GM18868 (cell line): ENCODE results near the gene CPSF3.
"Not testable (repeated sequence)": the region's sequence is repeated elsewhere in the genome, so short reads cannot be mapped to it uniquely, and the experiment has no call there.

Experiments used
- ATAC-seq: cut with Tn5 transposase; IDR thresholded peaks from one replicate; pipeline ENCODE4 v1.9.1; 2021; ENCODE audit warnings: mild to moderate bottlenecking, moderate library complexity; ENCODE audit not compliant: unreplicated experiment

Gene CPSF3

DNA sequence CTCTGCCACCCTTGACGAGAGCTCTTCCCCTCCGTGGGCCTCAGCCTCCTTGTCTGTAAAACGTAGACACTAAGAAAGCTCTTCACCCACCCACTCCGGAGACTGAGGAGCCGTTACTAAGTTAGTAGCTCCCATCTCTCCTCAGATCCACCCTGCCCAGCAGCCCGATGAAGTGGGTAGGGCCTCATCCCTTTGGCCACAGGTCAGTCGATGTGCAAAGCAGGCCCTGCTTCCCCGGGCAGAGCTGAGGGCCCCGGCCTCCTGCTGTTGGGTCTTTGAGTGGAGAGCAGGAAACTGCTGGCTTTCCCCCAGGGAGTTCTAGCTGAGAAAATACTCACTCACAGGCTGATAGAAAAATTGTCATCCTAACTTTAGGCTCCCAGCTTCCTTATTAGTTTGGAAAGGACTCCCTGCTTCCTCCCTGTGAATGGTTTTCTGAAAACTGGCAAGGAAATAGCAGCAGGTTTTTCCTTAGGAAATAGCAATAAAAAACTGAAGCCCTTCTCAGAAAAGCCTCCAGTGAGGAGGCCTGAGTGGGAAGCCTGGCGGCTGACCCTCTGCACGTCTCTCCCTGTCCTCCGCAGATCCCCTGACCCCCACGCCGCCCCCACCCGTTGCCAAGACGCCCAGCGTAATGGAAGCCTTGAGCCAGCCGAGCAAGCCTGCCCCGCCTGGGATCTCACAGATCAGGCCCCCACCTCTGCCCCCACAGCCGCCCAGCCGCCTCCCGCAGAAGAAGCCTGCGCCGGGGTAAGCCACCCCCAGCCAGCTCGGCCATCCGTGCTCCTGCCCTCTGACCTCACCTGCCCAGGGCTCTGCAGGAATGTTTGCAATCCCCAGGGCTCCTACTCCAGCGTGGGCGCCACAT lies 30.3 kb upstream of the CPSF3 start:
- no peak for ATAC-seq

DNA sequence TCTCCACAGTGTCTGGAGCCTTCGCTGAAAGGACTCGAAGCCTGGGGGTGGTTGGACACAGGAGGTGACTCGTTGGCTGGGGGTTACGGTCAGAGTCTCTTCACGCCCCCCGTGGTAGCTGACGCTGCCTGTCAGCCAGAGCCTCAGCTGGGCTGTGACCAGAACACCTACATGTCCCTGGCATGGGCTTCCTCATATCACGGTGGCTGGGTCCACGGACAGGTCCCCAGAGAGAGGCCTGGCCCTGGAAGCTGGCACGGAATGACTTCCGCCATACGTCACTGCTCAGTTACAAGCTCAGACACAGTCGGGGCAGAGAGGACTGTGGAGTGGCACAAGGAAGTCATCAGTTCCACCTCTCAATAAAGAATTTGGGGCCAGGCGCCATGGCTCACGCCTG lies 28.6 kb upstream of the CPSF3 start:
- ATAC-seq: no peak

GRCh38 chr2:9397201-9397600 lies 26.3 kb upstream of the CPSF3 start:
- no peak for ATAC-seq

GRCh38 chr2:9398251-9398650 lies 25.2 kb upstream of the CPSF3 start:
- not testable (repeated sequence) for ATAC-seq

- ATAC-seq: no peak
Observed at GRCh38 chr2:9398881-9399780, 24.3 kb upstream of the CPSF3 start.

GRCh38 chr2:9400268-9401058 lies 23.0 kb upstream of the CPSF3 start:
- no peak for ATAC-seq

GRCh38 chr2:9401059-9401547 lies 22.4 kb upstream of the CPSF3 start:
- no peak for ATAC-seq

- ATAC-seq: no peak
Observed at GRCh38 chr2:9401646-9402371, 21.6 kb upstream of the CPSF3 start.

DNA sequence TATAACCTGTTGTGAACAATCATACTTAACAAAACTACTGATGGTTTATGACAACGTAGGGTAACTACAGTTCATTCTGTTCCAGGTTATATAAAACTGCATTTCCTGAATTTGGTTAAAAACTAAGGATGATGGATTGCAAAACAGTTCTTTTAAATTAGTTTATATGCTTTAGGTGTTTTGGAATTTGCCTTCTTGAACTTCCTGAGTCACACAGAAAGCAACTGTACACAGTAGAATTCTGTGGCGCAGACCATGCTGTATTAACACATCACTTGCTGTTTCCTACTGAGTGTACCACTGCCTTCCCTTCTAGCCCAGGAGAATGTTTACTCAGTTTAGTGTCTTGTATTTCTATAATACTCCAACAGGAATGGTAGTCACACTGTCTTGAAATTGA lies 19.5 kb upstream of the CPSF3 start:
- no peak for ATAC-seq

DNA sequence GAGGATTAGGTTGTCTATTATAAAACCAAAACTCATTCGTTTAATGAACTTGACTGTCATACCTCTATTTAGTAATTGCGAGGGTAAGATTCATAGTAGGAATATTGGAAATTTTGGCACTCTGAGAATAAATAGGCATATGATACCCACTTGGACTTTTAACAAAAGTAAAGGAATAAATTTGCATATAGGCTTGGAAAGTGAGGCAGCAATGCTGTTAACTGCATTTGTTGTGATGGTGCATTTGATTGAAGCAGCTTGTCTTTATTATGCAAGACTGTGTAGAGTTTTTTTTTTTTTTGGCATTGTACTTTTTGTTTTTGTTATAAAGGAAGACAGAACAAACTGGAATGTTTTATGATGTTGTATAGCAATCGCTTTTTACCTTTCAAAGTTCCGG lies 19.0 kb upstream of the CPSF3 start:
- no peak for ATAC-seq

- ATAC-seq: no peak
Observed at GRCh38 chr2:9405636-9406035, 17.8 kb upstream of the CPSF3 start.

DNA sequence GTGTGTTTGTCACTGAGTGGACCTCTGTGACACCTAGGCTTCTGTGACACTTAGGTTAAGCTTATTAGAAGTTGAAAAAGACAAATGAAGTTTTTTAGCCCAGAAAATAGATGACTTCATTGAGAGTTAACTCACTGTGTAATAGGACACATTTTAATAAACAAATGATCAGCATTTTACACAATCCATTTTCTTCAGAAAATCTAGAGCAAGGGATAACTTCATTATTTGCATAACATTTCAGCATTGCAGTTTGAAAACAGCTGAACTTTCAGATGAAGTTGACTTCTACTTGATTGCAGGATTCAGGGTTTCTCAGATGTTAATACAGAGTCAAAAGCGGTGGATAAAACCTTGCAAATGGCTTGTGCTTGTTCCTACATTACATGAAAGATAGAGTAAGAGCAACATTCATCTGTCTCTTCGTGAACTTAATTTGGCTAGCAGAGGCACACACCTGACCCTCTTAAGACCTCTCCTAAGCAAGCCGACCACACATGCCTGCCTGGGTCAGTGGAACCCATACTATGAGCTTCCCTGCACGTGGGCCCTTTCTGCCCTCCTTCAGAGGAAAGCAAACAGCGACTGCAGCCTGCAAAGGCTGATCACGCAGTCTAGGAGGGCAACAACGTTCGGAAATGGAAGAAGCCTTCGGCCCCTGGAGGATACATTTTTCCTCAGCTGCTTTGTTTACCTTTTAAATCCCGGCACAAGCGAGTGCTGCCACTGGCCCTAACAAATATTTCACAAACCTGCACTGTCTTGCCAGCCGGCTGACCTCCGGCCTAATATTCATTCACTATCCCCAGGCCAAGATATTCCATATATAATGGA lies 16.7 kb upstream of the CPSF3 start:
- ATAC-seq: no peak

DNA sequence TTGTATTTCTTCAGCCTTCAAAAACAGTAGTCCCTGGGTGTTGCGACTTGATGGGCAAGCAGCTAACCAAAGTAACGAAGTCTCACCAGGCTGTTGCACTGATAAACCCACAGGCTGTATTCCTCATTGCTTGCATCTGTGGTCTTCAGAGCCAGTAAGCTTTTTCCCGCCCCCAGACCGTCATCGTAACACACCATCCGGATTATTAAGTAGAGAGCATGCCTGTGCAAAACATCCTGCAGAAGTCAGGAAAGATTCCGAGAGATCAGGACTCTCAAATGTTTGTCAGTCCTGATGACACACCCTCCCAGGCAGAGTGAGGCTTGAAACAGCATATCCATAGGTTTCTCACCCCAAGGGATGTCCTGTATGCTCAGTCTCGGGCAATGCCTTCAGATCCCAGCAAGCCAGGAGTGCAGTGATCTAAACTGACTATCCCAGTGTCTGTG lies 16.1 kb upstream of the CPSF3 start:
- no peak for ATAC-seq

DNA sequence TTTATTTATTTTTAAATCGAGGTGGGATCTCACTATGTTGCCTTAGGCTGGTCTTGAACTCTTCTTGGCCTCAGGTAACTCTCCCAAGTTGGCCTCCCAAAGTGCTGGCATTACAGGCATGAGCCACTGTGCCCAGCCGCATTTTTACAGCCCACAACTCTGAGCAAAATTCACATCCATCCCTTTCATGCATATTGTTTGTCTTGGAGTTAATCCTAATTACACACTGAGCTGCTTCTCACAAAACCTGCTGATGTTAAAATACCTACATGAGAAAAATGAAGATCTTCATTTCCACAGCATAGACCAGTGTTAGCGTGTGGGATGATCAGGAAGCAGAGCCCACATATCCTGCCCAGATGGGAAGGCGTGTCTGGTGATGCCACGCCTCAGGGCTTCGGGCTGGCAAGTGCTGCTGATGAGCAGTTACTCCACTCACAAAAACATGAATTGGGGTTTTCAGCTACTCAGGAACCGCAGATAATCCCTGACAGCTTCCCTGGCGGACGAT lies 14.8 kb upstream of the CPSF3 start:
- ATAC-seq: no peak

- peak; percentile 72 for ATAC-seq
Observed at GRCh38 chr2:9410108-9410507, 13.3 kb upstream of the CPSF3 start.

GRCh38 chr2:9412781-9413180 lies 10.7 kb upstream of the CPSF3 start:
- ATAC-seq: no peak

DNA sequence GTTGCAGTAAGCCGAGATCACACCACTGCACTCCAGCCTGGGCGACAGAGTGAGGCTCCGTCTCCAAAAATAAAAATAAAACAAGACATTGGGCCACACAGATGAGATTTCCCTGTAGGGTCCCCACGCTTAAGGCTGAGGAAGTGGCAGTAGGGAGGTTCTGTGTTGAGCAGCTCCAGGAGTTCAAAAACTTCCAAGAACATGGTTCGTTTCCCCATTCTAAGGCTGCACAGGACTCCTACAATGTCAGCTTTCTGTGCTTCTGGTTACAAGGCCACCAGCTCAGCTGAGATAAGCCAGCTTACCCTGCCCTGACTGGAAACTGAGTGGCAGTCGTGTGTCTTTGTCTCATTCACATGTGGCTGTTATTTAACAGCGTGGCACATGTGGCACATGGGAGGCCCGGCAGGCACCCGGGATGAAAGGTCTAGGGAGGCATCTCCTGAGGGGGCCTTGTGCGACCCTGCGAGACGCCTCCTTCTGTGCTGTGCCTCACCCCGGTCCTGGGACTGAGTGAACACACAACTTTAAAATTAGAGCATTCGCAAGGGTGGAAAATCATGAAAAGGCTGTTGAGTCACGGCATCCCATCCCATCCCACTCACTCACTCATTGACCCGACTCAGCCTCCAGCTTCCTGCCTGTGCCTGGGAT lies 7.8 kb upstream of the CPSF3 start:
- no peak for ATAC-seq

DNA sequence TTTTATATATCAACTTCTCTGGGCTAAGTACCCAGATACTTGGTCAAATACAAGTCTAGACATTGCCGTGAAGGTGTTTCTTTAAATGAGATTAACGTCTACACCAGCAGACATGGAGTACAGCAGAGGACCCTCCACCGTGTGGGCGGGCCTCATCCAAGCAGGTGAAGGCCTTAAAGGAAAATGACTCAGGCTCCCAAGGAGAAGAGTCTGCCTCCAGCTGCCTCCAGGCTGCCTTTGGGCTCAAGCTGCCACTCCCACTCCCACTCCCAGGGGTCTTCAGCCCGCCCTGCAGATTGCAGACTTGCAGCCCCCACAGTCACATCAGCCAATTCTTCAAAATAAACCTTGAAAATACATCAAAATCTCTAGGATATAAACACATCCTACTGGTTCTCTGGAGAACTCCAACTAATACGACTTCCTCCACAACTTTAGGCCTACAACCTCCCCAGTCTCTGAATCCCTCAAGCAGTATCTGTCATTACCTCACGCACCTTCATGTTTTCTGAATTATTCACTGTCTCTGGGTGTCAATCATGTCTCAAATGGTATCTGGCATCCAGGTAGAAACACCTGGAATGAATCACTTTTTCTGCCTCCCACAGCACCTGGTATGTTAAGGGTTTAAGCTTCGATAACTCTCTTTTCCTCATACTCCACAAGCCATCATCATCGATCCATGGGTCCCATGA lies 7.0 kb upstream of the CPSF3 start:
- ATAC-seq: no peak
